ENCODE measurements around the gene LMAN2.

DNA sequence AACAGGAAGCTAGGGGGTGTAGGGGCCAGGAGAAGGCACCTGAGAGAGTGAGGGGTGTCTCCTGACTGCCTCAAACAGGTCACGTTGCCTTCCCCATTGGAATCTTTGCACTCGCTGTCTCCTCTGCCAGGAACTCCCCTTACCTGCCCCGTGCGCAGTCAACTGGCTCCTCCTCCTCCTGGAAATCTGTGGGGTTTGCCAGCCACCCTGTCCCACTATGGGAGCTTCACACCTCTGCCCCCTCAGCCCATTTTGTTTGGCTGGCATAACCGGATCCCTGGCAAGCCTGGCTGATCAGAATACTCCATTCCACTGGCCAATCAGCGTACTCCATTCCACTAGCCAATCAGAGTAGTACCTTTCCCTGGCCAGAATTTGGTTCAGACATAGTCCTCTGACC is 22.3 kb upstream of the LMAN2 start:
- TF ChIP-seq CTCF (IDR thresholded peaks at IDR 0.05; ENCODE audit: low read depth, low read length, poor library complexity, severe bottlenecking) (no peak), EZH2phosphoT487 (IDR thresholded peaks at IDR 0.05; ENCODE audit: borderline replicate concordance, low read length) (no peak)
